HG03064 (cell line): ENCODE data around the gene CYREN.
"Not testable (repeated sequence)": the region's sequence is repeated elsewhere in the genome, so short reads cannot be mapped to it uniquely, and the experiment has no call there.

Experiments
- ATAC-seq: cut with Tn5 transposase; IDR thresholded peaks from one replicate; pipeline ENCODE4 v1.9.1; 2021; ENCODE audit warnings: low read depth; ENCODE audit not compliant: unreplicated experiment

The CYREN gene

DNA sequence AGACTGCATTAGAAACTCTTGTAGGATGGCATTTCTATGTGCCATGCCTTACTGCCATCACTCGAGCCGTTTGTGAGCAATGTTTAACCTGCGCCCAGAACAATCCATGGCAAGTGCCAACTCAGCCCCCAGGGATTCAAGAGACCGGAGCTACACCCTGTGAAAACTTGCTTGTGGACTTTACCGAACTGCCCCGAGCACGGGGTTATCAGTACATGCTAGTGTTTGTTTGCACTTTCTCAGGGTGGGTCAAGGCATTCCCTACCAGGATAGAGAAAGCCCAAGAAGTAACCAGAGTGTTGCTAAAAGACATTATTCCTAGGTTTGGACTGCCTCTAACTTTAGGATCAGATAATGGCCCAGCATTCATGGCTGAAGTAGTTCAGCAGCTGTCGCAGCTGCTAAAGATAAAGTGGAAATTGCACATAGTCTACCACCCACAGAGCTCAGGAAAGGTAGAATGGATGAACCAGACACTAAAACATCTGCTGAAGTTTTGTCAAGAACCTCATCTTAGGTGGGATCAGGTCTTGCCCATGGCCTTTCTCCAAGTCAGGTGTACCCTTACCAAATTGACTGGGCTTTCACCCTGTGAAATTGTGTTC, 8.9 kb upstream of the CYREN start:
- ATAC-seq: no peak

DNA sequence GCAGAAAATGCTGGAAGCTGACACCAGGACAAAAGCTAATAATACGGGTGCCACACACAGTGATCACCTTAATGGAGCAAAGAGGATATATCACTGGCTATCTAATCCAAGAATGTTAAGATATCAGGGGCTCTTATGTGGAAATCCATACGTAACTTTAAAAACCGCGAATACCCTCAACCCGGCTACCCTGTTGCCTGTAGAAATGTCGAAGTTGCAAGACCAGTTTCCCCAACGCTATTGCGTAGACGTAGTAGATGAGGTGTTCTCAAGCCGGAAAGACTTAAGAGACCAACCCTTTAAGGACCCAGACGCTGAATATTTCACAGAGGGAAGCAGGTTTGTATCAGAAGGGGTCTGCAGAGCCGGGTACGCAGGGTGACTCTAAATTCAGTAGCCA, 7.9 kb upstream of the CYREN start:
- no peak for ATAC-seq

DNA sequence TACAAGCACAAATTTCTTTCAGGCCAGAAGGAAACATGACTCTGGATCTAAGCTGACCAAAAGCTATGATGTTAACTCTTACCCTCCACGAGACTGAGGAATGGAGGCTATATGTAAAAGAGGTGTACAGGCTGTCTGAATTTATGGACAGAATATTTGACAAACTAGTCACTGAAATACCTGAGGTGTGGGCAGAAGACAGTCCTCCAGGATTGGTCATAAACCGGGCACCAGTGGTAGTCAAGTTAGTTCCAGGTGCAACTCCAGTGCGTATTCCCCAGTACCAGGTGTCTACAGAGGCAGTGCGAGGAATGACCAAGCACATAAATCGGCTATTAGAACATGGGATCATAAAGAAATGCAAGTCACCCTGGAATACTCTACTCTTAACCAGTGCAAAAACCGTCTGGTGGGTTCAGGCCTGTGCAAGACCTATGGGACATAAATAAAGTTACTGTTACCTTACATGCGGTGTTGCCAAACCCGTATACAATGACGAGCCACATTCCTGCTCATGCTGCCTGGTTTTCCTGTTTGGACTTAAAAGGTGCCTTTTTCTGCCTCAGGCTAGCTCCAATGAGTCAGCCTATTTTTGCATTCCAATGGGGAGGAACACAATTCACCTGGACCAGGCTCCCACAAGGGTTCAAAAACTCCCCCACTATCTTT, 6.7 kb upstream of the CYREN start:
- ATAC-seq: no peak

DNA sequence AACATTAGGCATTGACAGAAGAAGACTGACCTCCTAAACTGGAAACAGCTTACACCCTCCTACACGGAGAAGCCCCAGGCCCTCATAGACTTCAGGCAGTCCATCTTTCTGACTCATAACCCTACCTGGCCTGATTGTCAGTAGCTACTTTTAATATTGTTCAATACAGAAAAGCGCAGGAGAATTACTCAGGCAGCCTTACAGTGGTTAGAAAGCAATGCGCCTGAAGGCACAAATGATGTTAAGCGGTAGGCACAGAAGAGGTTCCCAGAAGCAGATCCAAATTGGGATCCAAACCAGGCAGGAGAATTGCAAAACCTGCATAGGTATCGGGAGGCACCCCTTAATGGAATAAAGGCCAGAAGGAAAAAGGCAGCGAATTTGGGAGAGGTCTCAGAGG, 5.4 kb upstream of the CYREN start:
- no peak for ATAC-seq

DNA sequence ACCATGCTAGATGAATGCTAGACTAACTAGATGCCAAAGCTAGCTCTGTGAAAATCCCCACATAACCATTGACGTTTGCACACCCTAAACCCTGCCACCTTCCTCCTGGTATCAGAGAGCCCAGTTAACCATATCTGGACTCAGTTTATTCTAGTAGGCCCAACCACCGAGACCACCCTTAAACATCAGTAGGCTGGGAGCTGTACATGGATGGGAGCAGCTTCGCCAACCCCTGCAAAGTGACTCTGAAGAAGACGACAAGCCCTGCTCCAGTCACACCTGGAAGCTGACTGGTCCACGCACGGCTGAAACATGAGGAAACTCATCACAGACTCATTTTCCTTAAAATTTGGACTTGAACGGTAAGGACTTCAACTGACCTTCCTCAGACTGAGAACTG, 4.4 kb upstream of the CYREN start:
- no peak for ATAC-seq

DNA sequence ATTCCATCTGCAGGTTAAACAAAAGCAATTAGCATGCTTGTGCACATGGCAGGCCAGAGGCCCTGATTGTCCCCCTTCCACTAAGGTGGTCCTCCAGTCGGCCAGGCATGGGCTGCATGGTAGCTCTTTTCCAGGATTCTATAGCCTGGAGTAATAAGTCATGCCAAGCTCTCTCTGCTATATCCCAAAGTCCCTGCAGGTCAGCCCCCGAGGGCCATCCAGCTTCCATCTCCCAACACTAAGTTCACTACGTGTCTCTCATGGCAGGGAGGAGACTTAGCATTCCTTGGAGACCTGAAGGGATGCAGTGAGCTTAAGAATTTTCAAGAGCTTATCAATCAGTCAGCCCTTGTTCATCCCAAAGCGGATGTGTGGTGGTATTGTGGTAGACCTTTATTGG, 3.4 kb upstream of the CYREN start:
- not testable (repeated sequence) for ATAC-seq

DNA sequence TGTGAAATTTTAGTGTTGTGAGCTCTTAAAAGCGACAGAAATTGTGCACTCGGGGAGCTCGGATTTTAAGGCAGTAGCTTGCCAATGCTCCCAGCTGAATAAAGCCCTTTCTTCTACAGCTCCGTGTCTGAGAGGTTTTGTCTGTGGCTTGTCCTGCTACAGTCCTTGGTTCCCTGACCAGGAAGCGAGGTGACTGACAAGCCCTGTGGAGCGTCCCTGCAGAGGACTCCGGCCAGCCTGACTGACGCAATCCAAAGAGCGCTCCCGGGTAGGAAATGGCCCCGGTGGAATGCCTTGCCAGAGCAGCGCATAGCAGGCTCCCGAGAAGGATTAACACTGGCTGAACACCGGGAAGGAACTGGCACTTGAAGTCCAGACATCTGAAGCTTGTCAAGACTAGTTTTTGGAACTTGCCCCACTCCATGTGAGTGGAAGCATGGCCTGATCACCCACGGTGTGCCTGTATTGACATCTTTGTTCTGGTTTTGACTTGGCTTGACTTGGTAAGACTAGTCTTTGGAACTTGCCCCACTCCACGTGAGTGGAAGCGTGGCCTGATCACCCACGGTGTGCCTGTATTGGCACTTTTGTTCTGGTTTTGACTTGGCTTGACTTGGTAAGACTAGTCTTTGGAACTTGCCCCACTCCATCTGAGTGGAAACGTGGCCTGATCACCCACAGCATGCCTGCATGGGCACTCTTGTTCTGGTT, 1.2 kb upstream of the CYREN start:
- ATAC-seq: not testable (repeated sequence)

DNA sequence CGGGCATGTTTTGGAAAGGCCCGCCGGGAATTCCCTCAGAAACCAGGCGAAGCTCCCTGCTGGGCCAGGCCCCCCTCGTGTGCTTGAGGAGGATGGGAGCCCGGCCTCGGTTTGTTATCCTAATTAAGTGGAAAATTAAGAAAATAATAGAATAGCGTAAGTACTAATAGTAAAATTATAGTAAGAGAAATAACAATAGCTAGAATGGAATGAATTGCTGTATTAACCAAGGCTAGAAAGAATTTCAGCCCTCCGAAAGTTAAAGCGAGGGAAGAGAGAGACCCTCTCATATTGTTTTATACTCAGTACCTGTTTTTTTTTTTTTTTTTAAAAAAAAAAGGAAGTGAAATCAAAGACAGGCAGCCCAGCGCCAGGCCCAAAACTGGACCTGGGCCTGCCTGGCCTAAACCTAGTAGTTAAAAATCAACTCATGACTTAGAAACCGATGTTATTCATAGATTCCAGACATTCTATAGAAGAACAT, 533 bp upstream of the CYREN start:
- ATAC-seq: peak; percentile 34

DNA sequence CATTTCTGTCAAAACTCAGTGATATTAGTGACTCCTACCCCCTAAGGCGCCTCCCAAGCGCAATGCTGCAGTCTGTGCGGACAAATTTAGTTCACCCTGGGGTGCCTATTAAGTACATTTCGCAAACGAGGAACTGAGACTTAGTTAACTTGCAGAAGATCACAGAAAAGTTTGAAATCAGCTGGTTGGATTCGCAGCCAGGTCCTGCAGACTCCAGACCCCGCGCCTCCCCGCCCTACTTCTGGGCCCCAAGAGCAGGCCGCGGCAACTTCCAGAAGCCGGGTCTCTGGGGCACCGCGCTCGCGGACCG, 588 bp downstream of the CYREN start:
- ATAC-seq: peak; percentile 6

DNA sequence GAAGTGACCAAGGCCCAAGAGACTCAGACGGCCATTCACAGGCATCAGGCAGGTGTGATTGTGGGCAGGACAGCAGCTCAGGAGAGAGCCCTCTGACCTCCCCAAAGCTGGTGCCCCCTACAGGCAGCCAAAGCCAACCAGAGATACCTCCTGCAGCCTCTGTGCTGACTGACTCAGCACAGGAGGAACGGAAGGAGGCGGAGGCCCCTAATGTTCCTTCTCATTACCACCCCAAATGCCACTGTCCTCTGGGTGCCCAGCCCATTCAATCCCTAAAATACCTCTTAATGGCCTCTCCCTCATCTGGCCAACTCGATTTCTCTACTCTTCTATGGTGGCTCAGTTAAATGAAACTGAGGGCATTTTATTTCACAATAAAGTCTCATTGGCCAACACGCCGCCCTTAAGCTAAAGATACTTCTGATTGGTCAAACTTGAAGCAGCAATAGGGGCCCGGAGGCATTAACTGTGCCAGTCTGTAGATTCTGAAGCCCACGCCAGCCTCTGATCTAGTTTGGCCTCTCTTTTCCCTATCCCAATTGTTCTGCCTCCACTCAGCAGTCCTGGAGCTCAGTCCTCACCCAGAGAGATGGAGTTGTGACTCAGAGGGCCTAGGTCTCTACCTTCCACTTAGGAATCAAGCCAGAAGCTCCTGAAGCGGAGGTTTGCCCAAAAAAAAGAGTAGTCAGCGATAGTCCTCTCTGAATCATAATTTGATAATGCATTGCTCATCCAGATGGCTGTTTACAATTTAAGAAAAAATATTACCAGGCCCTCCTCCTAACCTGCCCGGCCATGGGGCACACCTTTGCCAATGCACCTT, 1.2 kb downstream of the CYREN start:
- ATAC-seq: no peak

DNA sequence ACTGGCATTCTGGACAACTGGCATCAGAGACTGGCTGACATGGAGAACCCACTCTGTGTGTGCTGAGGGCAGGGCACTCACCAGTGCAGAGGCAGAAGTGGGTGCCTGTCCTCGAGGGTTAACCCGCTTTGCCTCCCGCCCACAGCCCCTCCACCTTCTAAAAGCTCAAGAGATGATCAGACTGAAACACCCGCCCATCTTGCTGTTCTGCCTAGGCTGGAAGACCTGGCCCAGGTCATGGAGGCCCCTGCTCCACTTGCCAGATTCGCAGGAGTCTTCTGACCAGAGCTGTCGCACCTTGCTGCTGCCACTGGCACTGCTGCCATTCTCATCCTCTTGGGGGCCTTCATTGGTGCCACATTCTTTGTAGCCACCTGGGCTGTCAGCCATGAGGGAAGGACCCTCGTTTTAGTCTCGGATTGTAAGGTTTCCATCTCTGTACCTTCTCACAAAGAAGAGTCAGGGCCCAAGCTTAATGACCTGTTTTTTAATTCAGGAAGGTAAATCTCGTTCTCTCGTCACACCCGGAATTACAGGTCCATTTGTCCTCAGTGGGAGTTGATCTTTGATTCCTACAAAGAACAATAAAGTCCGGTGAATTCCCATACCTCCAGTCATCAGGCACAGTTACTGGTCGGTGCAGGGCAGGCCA, 1.9 kb downstream of the CYREN start:
- ATAC-seq: no peak

DNA sequence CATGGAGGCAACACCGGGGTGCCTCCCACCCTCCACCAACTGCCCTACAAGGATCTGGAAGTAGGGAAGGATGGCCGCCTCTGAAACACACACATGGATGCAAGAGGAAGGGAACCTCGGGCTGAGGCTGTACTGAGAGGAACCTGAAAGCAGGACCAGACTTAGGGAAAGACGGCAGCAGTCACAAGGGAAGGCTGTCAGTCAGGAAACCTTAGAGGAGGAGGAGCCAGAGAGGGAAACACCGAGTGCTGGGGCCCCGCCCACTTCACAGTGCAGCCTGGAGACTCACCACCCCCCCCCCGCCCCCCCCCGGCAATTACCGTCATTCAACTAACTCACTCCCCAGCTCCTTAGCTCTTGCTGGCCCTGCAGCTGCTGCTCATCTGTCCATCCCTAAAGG, 2.5 kb downstream of the CYREN start:
- no peak for ATAC-seq

DNA sequence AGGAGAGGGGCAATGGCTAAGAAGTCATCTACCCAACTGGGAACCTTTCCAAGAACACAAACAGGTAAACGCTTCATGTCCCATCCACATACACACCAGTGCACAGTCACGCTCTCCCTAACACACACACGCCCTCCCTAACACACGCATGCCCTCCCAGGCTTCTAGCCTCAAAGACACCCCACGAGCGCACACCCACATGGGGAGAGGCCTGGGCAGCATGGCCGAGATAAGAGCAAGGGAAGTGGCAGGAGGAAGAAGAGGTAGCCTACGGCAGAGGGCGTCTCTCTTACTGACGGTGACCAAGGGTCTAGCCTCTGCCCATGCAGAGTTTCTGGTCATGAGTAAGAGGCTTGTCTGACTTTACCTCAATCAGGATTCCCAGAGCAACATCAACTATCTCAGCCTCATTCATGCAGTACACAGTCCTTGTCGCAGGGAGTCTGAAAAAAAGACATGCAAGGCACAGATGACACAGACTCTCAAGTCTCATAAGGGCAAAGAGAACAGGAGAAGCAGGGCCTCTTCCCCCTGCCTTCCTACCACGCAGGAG, 3.1 kb downstream of the CYREN start:
- no peak for ATAC-seq

DNA sequence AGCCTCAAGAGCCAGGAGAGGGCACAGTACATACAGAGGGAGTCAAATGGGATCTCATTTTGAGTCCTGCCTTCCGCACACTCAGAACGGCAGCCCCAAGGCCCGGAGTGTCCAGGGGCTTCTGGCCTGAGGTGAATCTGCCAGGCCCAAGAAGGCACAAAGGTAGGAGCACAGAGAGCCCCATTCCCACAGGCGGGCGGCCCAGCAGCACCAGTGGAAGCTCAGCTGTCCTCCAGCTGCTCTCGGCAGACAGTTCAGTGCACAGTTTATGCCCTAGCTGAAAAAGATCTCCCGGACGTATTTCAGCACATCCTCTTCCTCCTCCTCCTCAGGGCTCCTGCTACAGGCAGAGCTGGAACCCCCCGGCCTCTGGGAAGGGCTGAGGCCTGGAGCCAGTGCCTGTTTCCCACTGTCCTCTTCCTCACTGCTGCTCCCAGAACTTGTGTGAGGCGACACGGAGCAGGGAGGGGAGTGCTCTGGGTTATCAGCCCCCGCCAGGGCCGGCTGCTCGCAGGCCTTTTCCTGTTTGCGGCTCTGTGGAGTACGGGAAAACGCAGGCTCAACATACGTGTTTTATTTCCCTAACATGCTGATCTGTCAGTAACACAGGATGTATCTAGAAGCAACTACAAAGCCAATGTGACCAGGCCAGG, 4.0 kb downstream of the CYREN start:
- no peak for ATAC-seq

DNA sequence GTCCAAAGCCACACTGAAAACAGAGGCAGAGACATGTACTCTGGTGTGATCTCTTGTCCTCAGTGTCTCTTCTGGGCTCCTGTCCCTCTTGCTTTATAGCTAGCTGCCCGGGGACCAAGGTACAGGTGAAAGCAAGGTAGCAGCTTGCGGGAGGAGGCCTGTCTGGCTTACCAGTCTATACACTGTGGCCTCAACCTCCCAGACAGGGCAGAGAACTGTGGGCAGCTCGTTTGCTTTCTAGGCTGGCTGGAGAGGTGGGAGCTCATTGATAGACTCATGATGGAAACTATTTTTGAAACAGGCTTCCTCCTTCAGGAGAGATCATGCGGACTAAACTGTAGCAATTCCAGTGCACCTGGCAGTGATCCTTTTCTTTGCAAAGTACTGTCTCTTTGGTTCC, 4.6 kb downstream of the CYREN start:
- no peak for ATAC-seq

DNA sequence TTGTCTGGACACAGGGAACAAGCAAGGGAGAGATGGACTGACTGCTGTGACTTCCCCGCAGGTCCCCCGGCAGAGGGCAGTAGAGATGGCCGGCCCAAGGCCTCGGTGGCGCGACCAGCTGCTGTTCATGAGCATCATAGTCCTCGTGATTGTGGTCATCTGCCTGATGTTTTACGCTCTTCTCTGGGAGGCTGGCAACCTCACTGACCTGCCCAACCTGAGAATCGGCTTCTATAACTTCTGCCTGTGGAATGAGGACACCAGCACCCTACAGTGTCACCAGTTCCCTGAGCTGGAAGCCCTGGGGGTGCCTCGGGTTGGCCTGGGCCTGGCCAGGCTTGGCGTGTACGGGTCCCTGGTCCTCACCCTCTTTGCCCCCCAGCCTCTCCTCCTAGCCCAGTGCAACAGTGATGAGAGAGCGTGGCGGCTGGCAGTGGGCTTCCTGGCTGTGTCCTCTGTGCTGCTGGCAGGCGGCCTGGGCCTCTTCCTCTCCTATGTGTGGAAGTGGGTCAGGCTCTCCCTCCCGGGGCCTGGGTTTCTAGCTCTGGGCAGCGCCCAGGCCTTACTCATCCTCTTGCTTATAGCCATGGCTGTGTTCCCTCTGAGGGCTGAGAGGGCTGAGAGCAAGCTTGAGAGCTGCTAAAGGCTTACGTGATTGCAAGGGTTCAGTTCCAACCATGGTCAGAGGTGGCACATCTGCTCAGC, 6.0 kb downstream of the CYREN start:
- ATAC-seq: no peak

DNA sequence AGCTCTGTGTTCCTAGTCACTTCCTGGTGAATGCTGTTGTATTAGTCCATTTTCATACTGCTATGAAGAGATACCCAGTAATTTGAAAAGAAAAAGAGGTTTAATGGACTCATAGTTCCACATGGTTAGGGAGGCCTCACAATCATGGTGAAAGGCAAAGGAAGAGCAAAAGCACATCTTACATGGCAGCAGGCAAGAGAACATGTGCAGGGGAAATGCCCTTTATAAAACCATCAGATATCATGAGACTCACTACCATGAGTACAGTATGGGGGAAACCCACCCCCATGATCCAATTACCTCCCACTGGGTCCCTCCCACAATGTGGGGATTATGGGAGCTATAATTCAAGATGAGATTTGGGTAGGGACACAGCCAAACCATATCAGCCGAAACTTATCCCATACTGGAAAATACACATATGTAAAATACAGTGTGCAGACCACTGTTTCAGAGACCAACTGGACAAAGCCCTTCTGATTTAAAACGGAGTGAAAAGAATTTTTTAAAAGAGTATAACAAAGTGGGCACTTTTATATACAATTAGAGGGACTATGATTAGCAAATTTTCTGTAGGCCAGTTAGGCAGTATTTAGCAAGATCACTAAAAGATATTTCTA, 8.0 kb downstream of the CYREN start:
- no peak for ATAC-seq

DNA sequence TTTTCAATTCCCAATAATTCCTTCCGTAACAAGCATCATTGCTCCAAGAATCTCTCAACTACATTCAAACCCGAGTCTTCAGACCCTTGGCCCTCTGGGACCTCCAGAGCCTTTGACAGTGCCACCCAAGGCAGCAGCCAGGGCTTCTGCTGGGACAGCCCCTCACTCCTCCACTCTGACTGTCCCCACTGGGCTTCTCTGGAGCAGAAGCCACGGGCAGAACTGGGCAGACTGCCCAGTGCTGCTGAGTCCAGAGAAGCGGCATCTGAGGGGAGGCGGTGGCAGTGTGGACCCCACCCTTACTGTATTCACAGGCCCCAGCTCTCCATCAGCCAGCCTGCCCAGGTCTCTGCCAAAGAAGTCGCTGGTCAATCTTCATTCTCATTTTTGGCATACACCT, 8.8 kb downstream of the CYREN start:
- no peak for ATAC-seq
